ENCODE data around the gene LRP1B. TPM values are rescaled to one million over a fixed set of nuclear protein-coding genes. Genes with fewer than 3 reads are reported as not detected.

Gene LRP1B
- total and polyA plus RNA-seq, 2 of the 8 experiments (the other 6 are each of a cell fraction or from before 2014, with no cell fraction given), result 0.03 TPM; not detected in 1

DNA sequence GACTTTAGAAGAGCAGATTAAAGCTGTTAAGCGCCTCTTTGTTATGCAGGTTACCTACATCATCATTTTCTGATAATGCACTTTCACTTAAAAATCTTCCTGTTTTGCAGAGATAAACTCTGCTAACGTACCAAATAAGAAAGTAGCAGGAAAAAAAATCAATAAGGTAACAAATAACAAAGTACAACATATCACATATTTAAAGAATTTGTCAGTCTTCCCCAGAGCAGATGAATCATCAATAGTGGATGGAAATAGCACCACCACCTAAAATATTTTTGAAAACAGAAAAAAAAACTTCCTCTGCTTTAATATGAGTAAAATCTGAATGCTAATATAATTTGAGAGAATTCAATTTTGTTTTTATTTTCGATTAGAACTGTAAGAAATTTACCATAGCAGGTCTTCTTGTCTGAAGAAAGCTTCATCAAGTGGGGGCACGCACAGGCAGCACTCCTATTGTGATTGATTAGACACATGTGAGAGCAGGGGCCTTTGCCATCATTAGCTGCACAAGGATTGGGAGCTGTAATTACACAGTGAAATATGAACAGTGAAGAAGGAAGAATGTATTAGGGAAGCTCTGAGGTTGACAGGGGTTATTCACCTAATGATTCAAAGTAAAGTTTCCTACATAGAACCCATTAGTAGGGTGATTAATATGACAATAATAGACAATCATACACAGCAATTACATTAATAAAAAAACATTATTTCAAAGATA lies 1279.4 kb downstream of the LRP1B start:
- H2BK120ac ChIP-seq (replicated peaks; ENCODE audit: low read depth, low read length), result no peak overlapping the region
- no peaks in the 10 kb centered on the region for H3K23me2 ChIP-seq (ENCODE audit: low read depth, low read length)
- H3K36me3 ChIP-seq (ENCODE audit: control insufficient read depth in 2 of 4, insufficient read depth in 4 of 4, low read length in 3 of 4), result no peaks in the 10 kb centered on the region
- H3K4me2 ChIP-seq (ENCODE audit: insufficient read depth in 1 of 2, low read depth in 2 of 2, low read length in 2 of 2), result no peak overlapping the region
- no peaks in the 10 kb centered on the region for H3K9me3 ChIP-seq (ENCODE audit: insufficient read depth in 2 of 2, low read depth in 1 of 2, low read length in 1 of 2)
- H3K14ac ChIP-seq (ENCODE audit: insufficient read length), result no peak overlapping the region
- no peak overlapping the region for H3K27ac ChIP-seq (ENCODE audit: low read depth, low read length)
- H2BK20ac ChIP-seq (ENCODE audit: low read length), result no peak overlapping the region
- no peaks in the 10 kb centered on the region for H4K20me1 ChIP-seq (replicated peaks in 1 of 2; ENCODE audit: control insufficient read depth in 1 of 2, insufficient read depth in 2 of 2, low read length in 2 of 2)
- no peak overlapping the region for H2AK5ac ChIP-seq (ENCODE audit: low read depth, low read length)
- H3K79me1 ChIP-seq (ENCODE audit: low read depth, low read length), result no peaks in the 10 kb centered on the region
- no peak overlapping the region for H4K8ac ChIP-seq (ENCODE audit: extremely low read depth, insufficient read depth, low read length)
- WGBS, 2 experiments (ENCODE audit: extremely low coverage in 1 of 2, insufficient coverage in 1 of 2, insufficient read length in 1 of 2, insufficient replicate concordance in 2 of 2, low coverage in 1 of 2, low lambda C conversion rate in 2 of 2, missing lambda C conversion rate in 1 of 2), result 88% methylated on average over 4 of the region's 4 CpGs; no CpG with 5 or more reads in 1 of the 2 experiments
- no peak overlapping the region for H2BK12ac ChIP-seq (ENCODE audit: low read depth, low read length)
- H3K56ac ChIP-seq (replicated peaks; ENCODE audit: insufficient read length, low read depth, low read length), result no peak overlapping the region
- no peak overlapping the region for H2BK5ac ChIP-seq (ENCODE audit: low read depth, low read length)
- TF ChIP-seq POLR2A (IDR thresholded peaks at IDR 0.05; ENCODE audit: control extremely low read depth in 1 of 2, low read depth in 2 of 2, low read length in 2 of 2) (no peak), CEBPB (IDR thresholded peaks at IDR 0.05; ENCODE audit: low read depth, low read length) (no peak), RAD21 (IDR thresholded peaks at IDR 0.05 in 1 of 2, conservative IDR thresholded peaks at IDR 0.05 in 1 of 2; ENCODE audit: low read depth in 2 of 2, low read length in 2 of 2) (no peak), RXRA (IDR thresholded peaks at IDR 0.05; ENCODE audit: insufficient read depth, low read depth, low read length) (no peak), SP2 (IDR thresholded peaks at IDR 0.05; ENCODE audit: low read length) (no peak), BACH1 (IDR thresholded peaks at IDR 0.05; ENCODE audit: low read length) (no peak), SIX5 (IDR thresholded peaks at IDR 0.05; ENCODE audit: low read depth, low read length) (no peak), CREB1 (IDR thresholded peaks at IDR 0.05) (no peak)
- no peak overlapping the region for H2BK15ac ChIP-seq (ENCODE audit: low read length)
- H3K18ac ChIP-seq (ENCODE audit: extremely low read depth, low read length), result no peak overlapping the region
- H3K9ac ChIP-seq (replicated peaks in 1 of 4; ENCODE audit: extremely low read depth in 1 of 4, low read depth in 3 of 4, low read length in 3 of 4), result no peak overlapping the region
- no peaks in the 10 kb centered on the region for H3K4me1 ChIP-seq (replicated peaks in 1 of 4; ENCODE audit: control insufficient read depth in 3 of 4, insufficient read depth in 4 of 4, low read length in 3 of 4)
- FAIRE-seq (no peak), DNase-seq (ENCODE audit: low read depth in 1 of 2, low spot score in 2 of 2) (no peak)
- H3K4ac ChIP-seq (replicated peaks; ENCODE audit: insufficient read length, low read depth, low read length), result no peak overlapping the region
- no peak overlapping the region for H2AFZ ChIP-seq (ENCODE audit: low read length)
- H3K23ac ChIP-seq (ENCODE audit: insufficient read length), result no peak overlapping the region
- CTCF ChIA-PET (ENCODE audit: partially characterized antibody), result interaction anchor here (1.1 kb wide), 1 partner anchor 12 kb away, joined by 3 read pairs; no protein-coding TSS in a partner anchor
- no peaks in the 10 kb centered on the region for H3K27me3 ChIP-seq (replicated peaks in 1 of 4; ENCODE audit: control insufficient read depth in 3 of 4, extremely low read depth in 1 of 4, insufficient read depth in 3 of 4, low read length in 3 of 4)
- no peak overlapping the region for H4K5ac ChIP-seq (ENCODE audit: insufficient read length, low read depth, low read length)
- H3K79me2 ChIP-seq (ENCODE audit: control insufficient read depth in 1 of 2, insufficient read depth in 2 of 2, low read length in 2 of 2), result no peaks in the 10 kb centered on the region
- H3K4me3 ChIP-seq (ENCODE audit: extremely low read depth in 1 of 4, insufficient read depth in 2 of 4, low read depth in 3 of 4, low read length in 4 of 4), result no peak overlapping the region
- POLR2A ChIA-PET (ENCODE audit: partially characterized antibody), result no interaction called here
- H4K91ac ChIP-seq (replicated peaks; ENCODE audit: insufficient read length, low read length), result no peak overlapping the region

Measured in H1 (cell line).